ENCODE data around the gene NEURL1B.

Gene NEURL1B

DNA sequence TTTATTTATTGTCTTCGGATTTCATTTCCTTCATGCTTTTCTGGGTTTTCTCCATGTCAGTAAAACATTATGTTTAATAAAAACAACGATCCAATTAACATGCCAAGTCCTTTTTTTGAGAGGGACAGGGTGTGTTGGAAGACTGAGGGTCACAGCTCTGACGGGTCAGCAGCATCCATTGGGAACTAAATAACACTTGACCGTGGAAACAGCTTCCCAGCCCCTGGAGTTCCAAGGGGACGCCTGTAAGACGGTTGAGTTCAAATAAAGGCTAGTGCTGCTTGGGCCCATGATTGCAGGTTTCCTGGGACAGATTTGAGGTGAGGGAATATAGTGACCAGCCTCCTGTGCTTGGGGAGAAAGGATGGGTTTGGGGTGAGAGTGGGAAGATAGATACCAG, 30.4 kb upstream of the NEURL1B start:
- no peak for DNase-seq

DNA sequence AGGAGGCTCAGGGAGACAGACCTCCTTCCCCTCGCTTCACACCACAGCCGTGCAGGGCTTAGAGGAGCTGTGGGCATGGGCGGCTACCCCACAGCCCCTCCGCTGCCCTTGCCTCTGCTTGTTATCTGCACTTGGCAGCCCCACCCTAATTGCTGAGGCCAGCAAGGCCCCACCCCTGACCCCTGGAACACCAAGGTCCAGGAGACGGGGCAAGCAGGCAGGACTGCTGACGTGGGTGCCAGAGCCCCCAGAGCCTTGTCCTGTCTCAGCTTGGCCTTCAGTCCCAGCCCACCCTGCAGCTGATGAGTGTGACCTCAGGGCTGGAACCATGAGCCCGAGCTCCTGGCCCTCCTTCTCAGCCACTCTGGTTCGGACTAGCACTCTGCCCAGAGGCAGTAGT, 29.1 kb upstream of the NEURL1B start:
- no peak for DNase-seq

DNA sequence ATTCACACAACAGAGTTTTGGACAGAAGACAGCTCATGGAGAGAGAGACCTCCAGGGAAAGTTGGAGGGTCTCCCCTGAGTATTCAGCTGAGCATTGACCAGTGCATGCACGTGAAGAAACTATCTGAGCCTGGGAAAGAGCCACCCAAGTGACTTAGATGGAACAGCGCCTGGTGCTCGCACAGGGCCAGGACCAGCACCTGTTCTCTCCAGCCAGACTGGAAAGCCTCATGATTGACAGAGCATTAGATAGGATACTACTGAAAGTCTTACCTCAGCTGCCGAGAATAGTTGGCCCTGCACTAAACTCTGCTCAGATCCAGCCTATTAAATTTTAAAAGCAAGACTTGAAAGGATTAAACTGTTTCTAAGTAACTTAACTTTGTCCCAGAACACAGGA, 28.3 kb upstream of the NEURL1B start:
- no peak for DNase-seq

DNA sequence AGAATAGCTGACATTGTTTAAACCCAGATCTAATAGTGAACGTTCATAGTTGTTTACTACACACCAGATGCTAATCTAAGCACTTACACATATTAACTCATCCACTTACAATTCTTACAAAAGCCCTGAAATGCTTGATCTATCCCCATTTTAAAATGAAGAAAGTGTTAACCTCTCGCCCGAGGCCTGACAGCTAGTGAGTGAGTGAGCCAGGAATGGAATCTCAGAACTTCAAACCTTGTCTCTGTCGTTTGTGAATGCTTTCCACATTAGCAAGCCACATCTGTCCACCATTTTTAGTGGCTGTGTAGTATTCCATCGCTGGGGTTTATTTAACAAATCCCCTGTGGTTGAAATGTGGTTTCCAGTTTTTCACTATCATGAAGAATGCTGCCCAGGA, 24.9 kb upstream of the NEURL1B start:
- no peak for DNase-seq

DNA sequence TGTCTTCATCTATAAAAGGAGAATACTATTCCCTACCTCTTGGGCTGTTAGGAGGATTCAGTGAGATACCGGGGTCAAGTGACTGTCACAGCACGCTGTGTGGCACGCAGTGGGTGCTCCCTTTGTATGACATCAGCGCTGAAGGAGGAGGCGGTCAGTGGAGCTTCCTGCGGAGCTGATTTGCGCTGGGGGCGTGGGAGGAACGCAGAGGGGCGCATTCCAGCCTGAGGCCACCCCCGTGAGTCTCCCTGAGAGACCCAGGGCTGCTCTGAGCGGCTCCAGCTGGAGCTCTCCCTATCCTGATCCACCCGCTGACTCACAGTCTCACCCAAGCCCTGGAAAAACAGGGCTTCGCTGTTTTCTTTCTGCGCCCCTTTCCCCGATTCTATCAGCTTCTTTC, 24.3 kb upstream of the NEURL1B start:
- no peak for DNase-seq

DNA sequence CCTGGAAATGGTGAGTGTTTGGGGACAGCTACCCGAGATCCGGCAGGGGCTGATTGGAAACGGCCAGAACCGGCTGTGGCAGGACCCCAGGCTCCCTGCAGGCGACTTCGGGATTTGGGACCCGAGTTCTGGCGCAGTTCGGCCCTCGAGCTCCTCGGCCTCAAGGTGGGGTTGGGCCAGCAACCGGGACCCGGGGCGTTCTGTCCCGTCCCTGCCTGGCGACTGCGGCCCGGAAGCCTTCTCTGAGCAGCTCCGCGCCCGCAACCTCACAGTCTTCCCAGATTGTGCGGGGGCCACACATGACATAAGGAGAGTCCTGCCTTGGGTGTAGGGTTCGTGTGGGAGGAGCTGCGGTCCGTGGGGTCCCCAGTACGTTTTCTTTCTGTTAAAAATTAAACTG, 23.2 kb upstream of the NEURL1B start:
- no peak for DNase-seq

DNA sequence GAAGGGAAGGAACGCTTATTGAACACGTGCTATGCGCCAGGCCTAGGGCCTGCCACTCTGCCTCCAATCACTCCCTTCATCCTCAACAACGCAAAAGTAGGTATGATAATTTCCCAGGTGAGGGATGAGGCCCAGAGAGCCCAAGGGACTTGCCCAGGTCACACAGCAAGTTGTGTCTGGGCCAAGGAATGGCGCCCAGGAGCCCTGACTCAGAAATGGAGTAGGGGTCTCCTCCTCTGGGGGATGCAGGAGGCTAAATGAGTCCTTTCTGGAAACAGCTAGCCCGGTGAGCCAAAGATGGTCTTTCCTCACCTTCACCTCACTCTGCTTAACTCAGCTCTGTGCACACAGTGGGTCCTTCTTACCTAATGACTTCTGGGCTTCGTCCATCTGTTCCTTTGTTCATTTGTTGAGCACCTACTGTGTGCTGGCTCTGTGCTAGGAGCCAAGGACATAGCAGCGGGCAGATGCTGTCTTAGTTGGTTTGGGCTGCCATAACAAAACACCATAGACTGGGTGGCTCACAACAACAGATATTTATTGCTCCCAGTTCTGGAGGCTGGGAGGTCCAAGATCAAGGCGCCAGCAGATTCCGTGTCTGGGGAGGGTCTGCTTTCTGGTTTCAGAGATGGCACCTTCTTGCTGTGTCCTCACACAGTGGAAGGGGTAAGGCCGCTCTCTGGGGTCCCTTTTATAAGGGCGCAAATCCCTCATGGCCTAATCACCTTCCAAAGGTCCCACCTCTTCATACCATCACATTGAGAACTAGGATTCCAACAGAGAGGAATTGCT, 22.3 kb upstream of the NEURL1B start:
- no peak for DNase-seq

DNA sequence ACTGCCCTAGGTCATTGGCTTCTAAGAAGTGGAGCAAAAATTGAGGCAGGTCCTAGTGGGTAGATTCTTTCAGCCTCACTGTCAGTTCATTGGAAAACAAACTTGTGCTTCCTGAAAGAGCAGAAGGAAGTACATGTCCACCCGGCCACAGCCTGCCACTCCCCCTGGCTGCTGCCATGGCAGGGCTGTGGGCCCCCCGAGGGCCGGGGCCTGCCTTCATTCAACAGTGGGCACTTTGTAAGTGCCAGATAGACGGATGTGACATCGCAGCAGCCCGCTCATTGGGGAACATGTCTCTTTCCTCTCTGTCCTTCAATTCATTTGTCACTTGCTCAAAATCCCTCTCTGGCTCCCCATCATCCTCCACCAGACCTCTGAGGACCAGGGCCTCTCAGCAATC, 20.6 kb upstream of the NEURL1B start:
- no peak for DNase-seq

DNA sequence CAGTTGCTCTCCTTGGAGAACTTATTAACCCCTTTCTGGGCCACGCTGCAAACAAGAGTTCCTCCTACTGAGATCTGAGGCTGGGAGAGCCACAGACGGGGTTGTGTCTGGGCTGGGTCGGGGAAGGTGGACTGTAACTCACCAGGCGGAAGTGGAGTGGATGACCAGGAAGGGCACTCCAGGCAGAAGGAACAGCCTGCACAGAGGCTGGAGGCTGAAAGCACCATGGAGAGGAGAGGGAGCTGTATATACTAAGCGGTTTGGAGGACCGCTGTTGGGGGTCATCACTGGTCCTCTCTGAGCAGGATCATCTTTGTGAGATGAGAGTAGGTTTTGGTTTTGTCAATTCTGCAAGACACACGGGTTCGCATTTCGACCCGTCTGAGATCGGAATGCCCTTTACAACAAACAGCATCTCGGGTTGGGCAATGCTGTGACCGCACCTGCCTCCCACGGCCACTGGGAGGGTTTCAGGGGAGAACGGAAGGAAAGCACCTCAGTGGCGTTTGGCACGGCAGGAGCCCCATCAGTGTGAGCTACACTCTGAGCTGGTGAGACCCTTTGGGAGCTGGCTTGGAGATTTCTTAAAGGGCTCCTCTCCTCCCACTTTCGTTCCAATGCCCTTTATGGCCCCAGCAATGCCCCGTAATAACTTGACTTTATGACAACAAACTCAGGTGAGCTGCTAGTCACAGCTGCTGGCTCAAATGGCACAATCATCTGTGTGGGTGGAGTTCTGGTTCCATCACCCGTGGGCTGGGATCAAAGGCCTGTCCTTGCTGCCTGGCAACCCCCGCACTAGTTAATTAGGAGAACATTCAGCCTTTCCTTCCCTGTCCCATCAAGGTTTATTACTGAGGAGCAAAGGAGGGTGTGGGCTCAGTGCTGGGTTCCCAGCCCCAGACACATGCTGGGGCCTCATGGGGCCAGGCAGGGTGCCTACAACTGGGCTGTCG, 18.7 kb upstream of the NEURL1B start:
- DNase-seq = no peak

DNA sequence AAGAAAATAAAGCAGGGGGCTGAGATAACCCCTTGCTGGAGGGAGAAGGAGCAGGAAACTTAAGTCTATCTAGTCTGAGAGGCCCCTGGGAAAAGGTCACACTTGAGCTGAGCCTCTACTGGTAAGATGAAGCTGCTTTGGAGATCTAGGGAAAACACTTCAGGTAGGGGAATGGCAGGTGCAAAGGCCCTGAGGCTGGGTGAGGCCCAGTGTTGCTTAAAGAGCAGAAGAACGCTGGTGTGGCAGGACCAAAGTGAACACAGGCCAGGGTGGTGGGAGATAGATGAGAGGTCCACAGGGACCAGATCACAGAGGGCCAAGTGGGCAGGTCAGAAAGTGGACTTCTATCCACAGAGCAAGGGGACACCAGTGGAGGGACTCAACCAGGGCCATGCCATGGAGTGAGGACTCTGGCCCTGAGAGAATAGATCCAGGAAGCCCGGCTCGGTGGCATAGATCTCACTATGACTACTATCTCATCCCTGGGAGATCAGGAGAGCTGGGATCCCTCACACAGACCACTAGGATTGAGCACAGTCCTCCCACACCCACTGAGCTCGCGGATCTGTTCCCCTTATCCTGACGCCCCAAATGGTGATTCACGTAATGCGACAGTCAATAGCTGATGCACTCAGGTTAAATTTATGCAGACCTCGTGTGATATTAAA, 17.6 kb upstream of the NEURL1B start:
- no peak for DNase-seq

DNA sequence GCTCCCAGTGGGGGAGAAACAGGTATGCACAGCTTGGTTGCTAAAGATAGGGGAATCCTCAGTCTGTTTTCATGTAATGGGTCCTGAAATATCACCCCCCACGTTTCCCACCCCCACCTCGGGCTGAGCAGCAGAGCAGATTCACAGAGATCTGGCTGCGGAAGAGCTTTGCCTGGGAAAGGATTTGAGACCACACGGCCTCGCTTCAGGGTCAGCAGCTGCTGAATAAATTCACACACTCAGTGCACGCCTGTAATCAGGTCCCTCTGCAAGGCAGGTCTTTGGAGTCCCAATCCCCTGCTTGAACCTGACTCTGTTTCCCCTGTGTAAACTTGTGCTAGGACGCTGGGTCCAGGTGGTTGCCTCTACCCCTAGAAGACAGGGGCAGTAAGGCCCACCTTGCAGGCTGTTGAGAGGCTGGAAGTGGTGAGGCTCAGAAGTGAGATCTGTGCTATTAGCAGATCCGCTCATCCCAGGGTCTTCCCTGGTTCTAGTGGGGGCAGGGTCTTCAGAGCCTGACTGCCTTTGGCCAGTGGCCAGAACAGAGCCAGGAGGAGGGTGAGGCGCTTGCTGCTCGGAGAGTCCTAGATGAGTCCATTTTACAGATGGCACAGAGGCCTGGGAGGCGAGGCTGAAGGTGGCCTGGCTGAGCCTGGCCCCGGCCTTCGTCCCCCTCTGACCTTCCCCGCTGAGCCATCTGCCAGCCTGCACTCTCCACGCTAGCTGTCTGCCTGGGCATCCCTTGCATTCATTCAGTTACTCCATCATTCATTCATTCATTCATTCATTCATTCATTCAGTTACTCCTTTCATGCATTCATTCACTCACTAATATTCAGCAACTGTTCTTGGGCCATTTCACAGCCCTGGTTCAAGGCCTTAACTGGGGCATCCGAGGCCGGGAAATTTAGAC, 16.7 kb upstream of the NEURL1B start:
- peak; percentile 30 for DNase-seq

DNA sequence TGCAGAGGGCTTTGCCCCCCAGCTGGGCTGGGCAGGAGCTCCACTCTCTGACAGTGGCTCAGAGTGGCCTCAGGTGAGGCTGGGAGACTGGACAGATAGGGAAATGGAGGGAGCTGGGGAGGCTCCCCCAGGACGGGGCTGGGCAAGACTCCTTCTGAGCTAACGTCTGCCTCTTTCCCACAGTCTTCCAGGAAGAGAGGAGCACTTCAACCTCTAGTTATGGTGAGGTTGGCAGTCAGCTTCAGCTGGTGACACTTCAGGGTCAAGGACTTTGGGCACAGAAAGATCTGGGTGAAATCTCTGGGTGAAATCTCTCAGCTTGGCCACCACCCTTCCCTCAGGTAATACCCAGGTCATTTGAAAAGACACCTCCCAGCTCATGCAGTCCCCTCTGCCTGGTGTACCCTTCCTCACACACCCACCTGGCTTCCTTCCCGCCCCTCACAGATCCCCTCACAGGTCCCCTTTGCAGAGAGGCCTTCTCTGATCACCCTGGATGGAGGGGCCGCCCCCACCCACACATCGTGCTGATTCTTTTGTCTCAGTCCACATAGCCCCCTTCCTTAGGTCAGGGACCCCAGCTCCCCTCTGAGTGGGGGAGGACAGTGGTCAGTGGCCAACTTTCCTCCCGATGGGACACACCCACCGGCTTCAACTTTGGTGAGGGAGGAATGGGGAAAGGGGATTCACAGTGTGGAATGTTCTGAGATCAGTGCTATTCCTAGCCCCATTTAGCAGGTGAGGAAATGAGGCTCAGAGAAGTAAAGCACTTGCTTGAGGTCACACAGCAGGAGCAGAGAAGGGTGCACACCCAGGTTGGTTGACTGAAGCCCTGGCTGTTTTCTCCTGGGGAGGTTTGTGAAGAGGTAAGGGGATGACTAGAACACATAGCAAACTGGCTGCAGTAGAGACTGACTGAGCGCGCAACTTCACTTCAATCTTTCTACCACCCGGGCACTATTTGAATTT, 15.8 kb upstream of the NEURL1B start:
- DNase-seq = peak; percentile 48

DNA sequence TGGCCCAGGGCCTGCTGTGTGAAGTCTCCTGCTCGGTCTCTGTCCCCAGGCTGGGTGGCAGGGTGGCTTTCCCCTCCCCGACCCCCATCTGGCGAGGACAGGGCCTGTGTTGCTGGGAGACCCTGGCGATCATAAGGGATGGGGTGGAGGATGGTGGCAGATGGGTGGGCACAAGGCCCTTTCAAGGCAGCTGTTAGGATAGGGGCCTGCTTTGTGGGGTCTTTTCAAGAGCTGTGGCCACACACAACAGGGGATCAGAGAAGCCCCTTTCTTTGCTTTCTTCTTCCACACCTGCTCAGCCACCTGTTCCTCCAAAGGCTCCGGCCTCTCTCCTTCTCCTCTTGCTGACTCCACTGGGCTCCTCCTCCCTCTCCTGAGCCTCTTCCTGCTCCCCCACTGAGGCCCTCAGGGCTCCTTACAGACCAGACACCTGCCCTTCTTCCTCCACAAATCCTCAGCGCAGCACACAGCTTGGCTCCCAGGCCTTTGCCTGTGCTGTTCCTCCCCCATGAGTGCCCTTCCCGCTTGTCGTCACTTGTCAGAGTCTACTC, 15.0 kb upstream of the NEURL1B start:
- DNase-seq = peak; percentile 28

DNA sequence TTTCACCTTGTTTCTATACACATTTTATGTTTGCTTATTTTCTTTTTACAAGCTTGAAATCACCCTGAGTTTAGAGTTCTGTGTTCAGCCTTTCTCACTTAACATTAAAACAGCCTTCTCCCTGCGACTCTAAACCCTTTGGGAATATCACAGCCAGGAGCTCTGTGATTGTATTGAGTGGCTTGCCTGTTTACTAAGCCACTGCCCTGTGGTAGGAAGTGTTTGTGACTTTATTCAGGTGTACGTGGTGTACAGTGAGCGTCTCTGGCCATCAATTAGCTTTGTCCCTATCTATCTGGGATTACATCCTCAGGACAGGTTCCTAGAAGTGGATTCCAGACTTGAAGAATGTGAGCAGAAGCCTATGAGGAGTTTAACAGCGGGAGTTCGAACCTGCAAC, 11.0 kb upstream of the NEURL1B start:
- peak; percentile 2 for DNase-seq

DNA sequence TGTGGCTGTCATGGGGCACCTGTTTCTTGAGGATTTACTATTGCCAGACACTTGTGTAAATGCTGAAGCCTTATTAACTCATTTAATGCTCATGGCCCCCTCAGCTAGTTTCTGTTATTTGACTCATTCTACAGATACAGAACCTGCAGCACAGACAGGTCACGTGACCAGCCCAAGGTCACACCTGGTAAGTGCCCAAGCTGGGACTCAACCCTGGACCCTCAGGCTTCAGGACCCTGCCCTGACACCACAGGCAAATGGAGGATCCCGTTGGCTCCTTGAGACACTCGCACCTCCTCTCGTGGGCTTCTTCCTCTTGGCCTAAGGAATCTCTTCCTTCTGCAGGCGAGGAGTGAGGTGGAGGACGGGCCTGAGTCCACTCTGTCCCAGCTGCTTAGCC, 10.6 kb upstream of the NEURL1B start:
- peak; percentile 24 for DNase-seq

DNA sequence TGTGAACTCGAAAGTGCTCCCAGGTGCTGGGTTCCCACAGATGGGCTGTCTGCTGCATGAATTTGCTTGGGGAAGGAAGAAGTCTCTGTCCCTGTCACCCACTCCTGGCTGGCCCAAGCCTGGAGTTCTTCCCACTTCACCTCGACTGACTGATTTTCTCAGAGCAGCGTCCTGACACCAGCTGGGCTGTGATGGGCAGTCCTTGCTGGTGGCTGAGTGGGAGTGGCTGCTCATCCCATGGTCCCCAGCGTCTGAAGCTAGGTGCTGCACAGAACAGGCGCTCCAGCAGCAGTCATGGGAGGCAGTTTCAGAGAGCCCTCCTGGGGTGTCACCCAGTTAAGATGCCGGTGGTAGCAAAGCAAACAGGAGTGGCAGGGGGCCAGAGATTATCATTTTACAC, 10.1 kb upstream of the NEURL1B start:
- DNase-seq = no peak

DNA sequence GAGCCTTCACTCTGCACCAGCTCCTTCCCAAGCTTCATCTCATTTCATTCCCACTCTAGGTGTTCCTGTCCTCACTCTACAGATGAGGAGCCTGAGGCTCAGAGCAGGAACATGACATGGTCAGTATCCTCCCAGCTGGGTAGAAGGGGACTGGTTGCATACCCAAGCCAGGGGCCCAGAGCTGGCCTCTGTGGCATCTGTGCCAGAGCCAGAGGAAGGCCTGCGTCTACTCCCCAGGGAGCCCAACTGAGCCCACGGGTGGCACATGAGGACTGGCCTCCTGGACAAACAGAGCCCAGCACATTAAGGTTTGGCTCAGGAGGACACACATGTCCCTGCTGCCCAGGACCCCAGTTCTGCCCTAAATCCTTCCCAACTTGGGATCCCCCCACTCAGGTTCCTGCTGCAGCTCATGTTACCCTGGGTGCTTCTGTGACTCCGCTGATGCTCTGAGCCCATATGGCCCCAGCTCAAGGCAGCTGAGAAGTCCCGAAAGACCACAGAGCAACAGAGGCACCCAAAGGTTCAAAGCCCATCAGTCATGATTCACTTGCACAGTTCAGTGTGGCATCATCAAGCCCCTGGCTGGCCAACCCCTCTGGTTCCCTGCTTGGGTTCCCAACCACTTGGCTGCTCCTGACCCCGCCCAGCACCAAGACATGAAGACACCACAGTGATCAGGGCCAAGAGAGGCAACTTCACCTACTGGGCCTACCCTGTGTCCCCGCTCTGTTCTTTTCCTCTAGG, 8.5 kb upstream of the NEURL1B start:
- peak; percentile 50 for DNase-seq

DNA sequence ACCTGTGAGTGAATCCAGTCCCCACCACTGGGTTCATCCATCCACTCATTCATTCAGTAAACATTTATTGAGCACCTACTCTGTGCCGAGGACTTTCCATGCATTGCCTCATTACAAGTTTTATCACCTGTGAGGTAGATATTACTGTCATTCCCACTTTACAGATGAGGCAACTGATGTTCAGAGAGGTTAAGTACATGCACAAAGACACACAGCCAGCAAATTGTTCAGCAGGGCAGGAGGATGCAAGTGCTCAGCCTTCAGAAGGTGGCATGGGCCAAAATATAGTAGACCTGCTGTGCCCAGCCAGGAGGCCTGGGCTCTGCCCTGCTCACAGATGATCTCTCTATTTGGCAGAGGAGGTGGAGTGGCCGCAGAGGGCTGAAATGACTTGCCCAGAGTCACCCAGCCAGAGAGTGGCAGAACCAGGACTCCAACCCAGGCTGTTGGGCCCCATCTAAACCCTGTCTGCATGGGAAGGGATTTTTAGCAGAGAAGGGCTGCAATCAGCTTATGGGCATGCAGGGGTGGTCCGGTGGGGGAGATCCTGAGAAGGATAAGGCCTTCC, 7.6 kb upstream of the NEURL1B start:
- peak; percentile 47 for DNase-seq

DNA sequence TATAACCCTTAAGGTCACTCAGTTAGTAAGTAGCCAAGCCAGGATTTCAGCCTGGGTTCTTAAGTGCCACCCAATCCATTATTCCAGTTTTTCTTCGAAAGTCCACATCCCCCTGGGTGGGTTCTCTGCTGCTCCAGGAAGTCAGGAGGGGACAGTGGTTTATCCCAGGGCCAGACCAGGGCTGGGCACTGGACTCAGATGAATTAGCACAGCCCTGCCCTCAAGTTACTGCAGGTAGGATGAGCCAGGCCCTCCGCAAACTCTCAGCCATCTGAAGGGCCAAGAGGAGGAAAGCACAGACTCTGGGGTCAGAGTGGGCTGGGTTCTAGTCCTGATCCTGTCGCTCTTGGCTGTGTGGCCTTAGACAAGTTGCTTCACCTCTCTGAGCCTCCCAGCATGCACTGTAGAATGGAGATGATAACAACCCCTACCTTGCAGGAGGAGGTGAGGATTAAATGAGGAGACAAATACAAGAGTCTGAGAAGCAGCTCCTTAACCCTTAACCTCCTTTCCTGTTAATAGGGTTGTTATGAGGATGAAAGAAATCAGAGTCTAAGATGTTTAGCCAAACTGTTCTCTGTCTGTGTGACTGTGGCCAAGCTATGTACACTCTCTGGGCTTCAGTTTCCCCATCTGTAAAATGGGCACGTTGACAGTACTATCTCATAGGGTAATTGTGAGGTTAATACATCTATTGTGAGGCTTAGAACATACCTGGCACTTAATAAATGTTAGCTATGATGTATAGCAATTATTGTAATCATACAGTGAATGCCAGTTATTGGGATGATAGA, 6.8 kb upstream of the NEURL1B start:
- peak; percentile 37 for DNase-seq

All from activated effector memory CD4-positive, alpha-beta T cell treated with anti-CD3 and anti-CD28 coated beads, Interleukin-2, amount 50 U/mL, for 16 hours (primary cell).